Fibroblast of skin of left quadriceps (primary cell): ENCODE results near the gene FAM163B.
"Not testable (repeated sequence)": the region's sequence is repeated elsewhere in the genome, so short reads cannot be mapped to it uniquely, and the experiment has no call there.

Experiments
- DNase-seq, 2 experiments: peaks; one replicate each; pipeline ENCODE4 v3.0.0-alpha.2; 2013; ENCODE audit warnings: low read depth in 2 of 2

FAM163B gene

DNA sequence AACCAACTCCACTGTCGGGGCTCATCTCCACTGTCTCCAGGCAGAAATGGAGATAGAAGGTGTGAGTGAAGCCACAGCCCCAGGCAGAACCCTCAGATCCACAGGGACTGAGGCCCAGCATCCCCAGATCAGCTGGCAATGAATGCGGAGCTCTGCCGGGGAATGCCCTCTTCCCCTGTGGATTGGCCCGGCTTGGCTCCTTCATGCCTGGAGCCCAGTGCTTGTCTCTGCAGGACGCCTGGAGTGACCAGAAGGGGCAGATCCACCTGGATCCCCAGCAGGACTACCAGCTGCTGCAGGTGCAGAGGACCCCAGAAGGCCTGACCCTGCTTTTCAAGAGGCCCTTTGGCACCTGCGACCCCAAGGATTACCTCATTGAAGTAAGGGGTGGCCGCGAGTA, 30.4 kb upstream of the FAM163B start:
- DNase-seq = no peak

DNA sequence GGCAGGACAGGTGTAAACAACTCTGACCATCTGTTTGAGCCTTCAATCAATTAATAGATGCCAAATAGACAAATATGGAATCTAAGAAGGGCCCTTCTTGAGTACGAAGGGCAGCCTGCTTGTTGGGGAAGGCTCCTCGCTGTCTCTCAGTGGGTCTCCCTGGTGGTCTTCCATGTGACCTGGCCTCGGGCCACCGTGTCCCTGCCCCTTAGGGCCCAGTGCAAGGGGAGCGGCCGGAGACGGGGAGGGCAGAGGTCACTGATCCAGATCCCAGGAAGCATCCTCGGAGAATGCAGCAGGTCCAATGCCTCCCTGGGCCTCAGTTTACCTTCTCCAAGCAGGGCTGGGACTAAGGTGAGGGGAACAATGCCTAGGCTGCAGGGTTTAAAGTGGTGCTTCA, 29.5 kb upstream of the FAM163B start:
- no peak for DNase-seq

GRCh38 chr9:133638076-133638475, 28.9 kb upstream of the FAM163B start:
- DNase-seq = no peak

GRCh38 chr9:133637451-133638055, 28.4 kb upstream of the FAM163B start:
- no peak for DNase-seq

GRCh38 chr9:133636902-133637301, 27.7 kb upstream of the FAM163B start:
- no peak for DNase-seq

DNA sequence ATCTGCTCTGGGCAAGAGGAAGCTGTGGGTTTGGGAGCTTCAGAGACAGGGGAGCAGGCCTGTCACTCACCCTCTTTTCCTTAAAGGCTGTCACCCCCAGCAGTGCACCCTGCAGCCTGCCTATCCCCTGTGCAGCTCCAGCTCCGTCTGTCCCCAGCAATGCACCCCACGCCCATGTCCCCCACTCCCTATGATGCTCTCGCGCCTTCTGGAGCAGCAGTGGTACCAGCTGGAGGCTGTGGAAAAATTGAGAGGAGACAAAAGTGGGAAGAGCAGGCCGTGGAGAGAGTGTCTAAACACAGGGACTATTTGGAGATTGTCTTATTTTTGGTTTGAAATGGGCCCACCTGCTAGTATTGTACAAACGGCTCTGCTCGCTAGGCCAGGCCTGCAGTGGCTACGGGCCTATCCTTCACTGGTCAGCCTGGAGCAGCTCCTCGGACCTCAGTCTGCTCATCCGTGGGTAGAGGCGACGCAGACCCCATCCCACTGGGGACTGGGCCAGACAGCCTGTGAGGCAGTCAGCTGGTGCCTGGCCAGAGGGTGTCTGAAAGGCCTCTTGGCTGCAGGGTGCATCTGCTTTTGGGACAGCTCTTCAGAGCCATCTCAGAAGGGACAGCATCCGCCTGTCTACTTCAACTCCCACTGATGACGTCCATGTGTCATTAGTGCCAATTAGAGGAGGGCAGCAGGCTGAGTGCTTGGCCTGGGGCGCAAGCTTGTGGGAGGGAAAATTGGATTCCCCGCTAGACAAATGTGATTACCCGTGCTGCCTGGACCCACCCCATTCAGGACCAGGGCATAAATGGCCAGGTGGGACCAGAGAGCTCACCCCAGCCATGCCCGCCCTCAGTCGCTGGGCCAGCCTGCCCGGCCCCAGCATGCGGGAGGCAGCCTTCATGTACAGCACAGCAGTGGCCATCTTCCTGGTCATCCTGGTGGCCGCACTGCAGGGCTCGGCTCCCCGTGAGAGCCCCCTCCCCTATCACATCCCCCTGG, 26.6 kb upstream of the FAM163B start, which contains the start of gene DBH:
Gene DBH (plus strand): TSS at position 831 of the 999 bp plus-strand sequence. CDS start 9 bp downstream, at position 840.
- DNase-seq = no peak

DNA sequence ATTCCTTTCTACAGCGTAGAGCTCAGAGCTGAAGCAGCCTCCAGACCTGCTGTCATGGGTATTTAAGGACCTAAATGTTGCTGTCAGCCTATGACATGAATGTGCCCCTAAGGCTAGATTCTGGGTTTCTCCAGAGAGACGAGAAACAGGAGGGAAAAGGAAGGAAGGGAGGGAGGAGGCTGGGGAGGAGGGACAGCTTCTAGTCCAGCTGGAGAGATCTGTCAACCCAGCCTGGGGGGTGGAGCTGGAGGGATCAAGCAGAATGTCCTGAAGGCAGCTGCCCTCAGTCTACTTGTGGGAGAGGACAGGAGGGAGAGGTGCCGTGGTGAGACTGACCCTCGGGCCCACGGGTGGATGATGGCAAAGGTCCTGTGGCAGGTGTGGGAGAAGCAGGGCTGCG, 25.9 kb upstream of the FAM163B start:
- no peak for DNase-seq

DNA sequence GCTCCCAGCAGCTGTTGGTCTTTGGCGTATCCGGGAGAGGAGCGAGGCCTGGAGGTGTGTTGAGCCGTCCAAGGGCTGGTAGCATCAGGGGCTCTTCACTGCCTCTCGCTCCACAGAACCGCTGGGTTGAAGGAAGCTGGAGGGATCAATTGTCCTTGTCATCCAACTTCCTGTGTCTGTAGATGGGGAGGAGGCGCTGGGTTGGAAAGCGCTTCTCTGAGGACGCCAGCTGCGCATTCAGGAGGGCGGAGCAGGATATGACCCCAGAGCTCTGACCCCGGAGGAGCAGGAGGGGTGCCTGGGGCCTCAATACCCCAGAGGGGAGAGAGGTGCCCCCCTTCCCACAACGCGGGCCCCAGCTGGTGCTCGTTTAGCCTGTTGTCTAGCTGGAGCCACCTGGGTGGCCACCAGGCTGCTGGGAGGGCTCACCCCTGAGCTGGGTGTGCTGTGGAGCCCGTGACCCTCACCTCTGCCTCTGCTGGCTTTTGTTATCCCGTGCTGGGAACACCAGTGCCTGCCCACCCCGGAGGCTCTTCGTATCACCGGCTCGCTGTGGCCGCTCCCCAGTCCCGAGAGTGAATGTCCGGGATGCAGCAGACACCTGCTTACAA, 25.0 kb upstream of the FAM163B start:
- DNase-seq = no peak

DNA sequence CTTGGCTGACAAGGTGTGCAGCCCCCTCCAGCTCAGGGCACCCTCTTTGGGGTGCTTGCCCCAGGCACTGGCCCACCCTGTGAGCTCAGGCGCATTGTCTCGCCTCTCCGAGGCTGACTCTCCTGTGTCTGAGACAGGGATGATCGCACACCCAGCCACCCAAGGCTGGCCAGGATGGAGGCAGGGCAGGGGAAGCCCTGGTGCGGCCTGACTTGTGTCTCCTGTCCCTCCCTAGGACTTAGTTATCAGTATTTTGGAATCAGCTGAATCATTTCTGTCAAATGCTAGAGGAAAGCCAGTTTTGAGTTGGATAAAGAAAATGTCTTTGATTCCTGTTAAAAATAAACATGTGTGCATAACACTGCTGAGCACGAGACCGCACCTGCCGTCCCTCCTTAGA, 24.5 kb upstream of the FAM163B start:
- DNase-seq = no peak

- no peak for DNase-seq
Observed at GRCh38 chr9:133632806-133633680, 23.9 kb upstream of the FAM163B start.

DNA sequence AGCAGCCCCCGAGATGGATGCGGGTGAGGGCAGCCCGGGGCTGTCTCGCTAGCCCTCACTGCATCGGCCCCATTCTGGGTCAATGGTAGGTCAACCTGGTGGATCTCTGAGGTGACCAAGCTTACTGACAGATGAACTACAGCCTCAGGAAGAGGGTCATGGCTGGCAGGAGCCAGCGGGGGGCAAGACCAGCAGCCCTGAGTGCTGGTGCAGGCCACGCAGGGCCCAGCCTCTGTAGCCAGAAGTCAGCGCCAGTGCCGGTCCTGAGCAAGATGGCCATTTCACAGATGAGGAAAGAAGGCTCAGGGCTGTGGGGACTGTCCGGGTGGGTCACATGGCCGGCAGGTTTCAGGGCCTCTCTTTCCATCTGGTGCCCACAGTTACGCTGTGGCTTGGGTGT, 21.9 kb upstream of the FAM163B start:
- DNase-seq = no peak

- DNase-seq = no peak
Observed at GRCh38 chr9:133629221-133630110, 20.3 kb upstream of the FAM163B start.

- DNase-seq = no peak
Observed at GRCh38 chr9:133628766-133629165, 19.6 kb upstream of the FAM163B start.

DNA sequence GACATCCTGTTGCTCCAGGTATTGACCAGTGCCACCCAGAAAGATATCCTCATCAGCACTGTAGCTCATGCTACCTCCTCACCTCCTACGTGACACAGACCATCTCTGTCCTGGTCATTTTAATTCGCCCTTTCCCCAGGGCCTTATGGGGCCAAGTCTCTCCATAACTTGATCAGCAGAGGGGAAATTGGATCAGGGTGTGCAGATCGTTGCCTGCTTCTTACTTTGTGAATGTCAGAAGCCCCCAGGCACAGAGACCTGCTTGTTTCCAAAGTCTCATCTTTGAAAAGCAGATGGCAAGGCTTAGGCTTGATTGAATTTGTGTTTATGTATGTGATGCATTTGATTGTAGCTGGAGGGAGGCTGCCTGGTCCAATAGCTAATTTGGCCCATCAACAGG, 18.2 kb upstream of the FAM163B start:
- DNase-seq = no peak

DNA sequence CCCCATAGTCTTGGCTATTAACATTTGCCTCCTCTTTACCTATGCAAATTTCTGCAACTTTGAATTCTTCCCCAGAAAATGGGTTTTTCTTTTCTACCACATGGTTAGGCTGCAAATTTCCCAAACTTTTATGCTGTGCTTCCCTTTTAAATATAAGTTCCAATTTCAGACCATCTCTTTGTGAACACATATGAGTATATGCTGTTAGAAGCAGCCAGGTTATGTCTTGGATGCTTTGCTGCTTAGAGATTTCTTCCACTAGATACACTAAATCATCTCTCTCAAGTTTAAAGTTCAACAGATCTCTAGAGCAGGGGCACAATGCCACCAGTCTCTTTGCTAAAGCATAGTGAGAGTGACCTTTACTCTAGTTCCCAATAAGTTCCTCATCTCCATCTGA, 16.8 kb upstream of the FAM163B start:
- not testable (repeated sequence) for DNase-seq

- DNase-seq = no peak
Observed at GRCh38 chr9:133622555-133622954, 13.4 kb upstream of the FAM163B start.

DNA sequence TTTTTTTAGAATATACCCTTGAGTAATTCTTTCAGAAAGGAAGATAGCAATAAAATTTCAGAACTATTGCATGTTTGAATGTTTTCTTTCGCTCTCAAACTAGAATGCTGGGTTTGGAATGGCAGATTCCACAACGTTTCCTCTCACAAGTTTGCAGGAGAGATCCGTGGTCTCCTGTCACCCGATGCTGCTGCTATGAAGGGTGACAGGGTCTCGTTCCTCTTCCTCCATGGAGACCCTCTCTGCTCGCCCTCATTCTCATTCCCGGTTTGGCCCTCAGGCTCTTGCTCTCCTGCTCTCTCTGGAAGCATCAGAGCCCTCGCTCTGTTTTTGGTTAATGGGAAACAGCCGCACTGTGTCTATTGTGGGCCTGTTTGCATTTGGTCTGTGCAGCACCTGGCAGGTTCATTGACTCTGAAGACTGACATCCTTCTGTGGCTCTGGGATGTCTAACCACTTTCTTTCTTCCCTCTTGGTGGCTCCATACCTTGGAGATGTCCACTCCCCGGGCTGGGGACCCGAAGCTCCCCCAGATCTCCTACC, 12.6 kb upstream of the FAM163B start:
- DNase-seq = no peak

DNA sequence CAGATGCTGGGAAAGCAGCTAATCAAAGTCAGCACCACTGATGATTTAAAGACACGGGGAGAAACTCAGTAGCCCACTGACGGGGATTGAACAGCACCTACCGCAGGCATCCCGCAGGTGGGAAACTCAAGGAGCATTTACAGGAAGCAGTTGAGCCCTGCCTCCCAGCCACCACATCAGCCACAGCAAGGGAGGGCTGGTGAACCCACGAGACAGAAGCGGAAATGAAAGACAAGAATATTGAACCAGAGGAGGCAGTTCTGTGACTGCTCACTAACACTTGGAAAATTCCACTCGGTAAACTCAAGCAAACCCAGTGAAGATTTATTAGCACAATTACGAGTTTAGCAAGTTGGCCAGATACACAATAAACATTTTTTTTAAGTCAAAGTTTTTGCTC, 10.6 kb upstream of the FAM163B start:
- no peak for DNase-seq

GRCh38 chr9:133618726-133619125, 9.5 kb upstream of the FAM163B start:
- no peak for DNase-seq
